HEK293 (cell line): ENCODE measurements around the gene DLG2.
"Not testable (repeated sequence)": the region's sequence is repeated elsewhere in the genome, so short reads cannot be mapped to it uniquely, and the experiment has no call there.

Experiments
- CTCF ChIA-PET: fragments of 350-600 bp; formaldehyde crosslinking; extraction: SDS; loops from one replicate; lab custom pipeline; 2021; ENCODE audit warnings: antibody characterized with exemption; lab: Yijun Ruan, JAX
- POLR2A ChIA-PET: fragments of 300-600 bp; formaldehyde crosslinking; extraction: SDS; loops from one replicate; lab custom pipeline; 2020; ENCODE audit warnings: antibody characterized with exemption, inconsistent platforms; lab: Yijun Ruan, JAX
- H3K27ac ChIP-seq: fragments of 200-500 bp; sonication (Bioruptor generic); 2 replicates; pipeline ENCODE4 v1.5.1; 2014; ENCODE audit warnings: low read depth, low read length, control low read depth, inconsistent platforms; ENCODE audit errors: extremely low read depth
- H3K36me3 ChIP-seq, 2 experiments: fragments of 200-500 bp in 1 of 2; sonication (Bioruptor generic) in 1 of 2; 1 replicate in 1 of 2; 2 replicates in 1 of 2; pipeline ENCODE4 v1.5.1; 2014 to 2017; ENCODE audit warnings: inconsistent platforms in 2 of 2, low read length in 2 of 2; ENCODE audit not compliant: control insufficient read depth in 2 of 2, insufficient read depth in 1 of 2
- H3K4me1 ChIP-seq: fragments of 200-500 bp; sonication (Bioruptor generic); 2 replicates; pipeline ENCODE4 v1.5.1; 2014; ENCODE audit warnings: mild to moderate bottlenecking, low read length, inconsistent platforms; ENCODE audit not compliant: control insufficient read depth, insufficient read depth
- H3K4me3 ChIP-seq: 2 replicates; pipeline ENCODE4 v1.5.1; 2011; ENCODE audit warnings: low read depth, mild to moderate bottlenecking, control low read depth, low read length, moderate library complexity
- H3K9me3 ChIP-seq: fragments of 200-500 bp; sonication (Bioruptor generic); 2 replicates; pipeline ENCODE4 v1.5.1; 2014; ENCODE audit warnings: low read depth, low read length, inconsistent platforms; ENCODE audit not compliant: control insufficient read depth, insufficient read depth
- FEZF1 ChIP-seq: fragments of 450-650 bp; formaldehyde crosslinking; IDR thresholded peaks from 2 replicates; pipeline ENCODE4 v1.5.1; 2016; ENCODE audit warnings: missing biosample characterization, missing genetic modification characterization
- GLI2 ChIP-seq: fragments of 450-650 bp; formaldehyde crosslinking; IDR thresholded peaks from 2 replicates; pipeline ENCODE4; 2017; ENCODE audit warnings: missing biosample characterization, missing genetic modification characterization, low read depth, borderline replicate concordance
- HOXA7 ChIP-seq: sonication (generic); formaldehyde crosslinking; IDR thresholded peaks from 2 replicates; pipeline ENCODE4 v1.8.1; 2022; ENCODE audit warnings: missing genetic modification reagents, borderline replicate concordance
- YY1 ChIP-seq: fragments of 450-650 bp; formaldehyde crosslinking; IDR thresholded peaks from 2 replicates; pipeline ENCODE4 v1.5.1; 2018; ENCODE audit warnings: missing biosample characterization, missing genetic modification characterization
- ZFP37 ChIP-seq: fragments of 450-650 bp; formaldehyde crosslinking; IDR thresholded peaks from 2 replicates; pipeline ENCODE4 v1.5.1; 2016; ENCODE audit warnings: missing biosample characterization, missing genetic modification characterization
- ZNF140 ChIP-seq: fragments of 450-650 bp; formaldehyde crosslinking; IDR thresholded peaks from 2 replicates; pipeline ENCODE4 v1.5.1; 2016; ENCODE audit warnings: missing biosample characterization, missing genetic modification characterization
- ZNF202 ChIP-seq: fragments of 450-650 bp; formaldehyde crosslinking; IDR thresholded peaks from 2 replicates; pipeline ENCODE4 v1.5.1; 2016; ENCODE audit warnings: missing biosample characterization, missing genetic modification characterization, borderline replicate concordance
- ZNF223 ChIP-seq: fragments of 450-650 bp; formaldehyde crosslinking; IDR thresholded peaks from 2 replicates; pipeline ENCODE4 v1.5.1; 2016; ENCODE audit warnings: missing biosample characterization, missing genetic modification characterization
- ZNF341 ChIP-seq: fragments of 450-650 bp; formaldehyde crosslinking; IDR thresholded peaks from 2 replicates; pipeline ENCODE4; 2016; ENCODE audit warnings: low read depth, missing biosample characterization, missing genetic modification characterization
- ZNF391 ChIP-seq: fragments of 450-650 bp; formaldehyde crosslinking; IDR thresholded peaks from 2 replicates; pipeline ENCODE4 v1.5.1; 2016; ENCODE audit warnings: low read depth, missing biosample characterization, missing genetic modification characterization, borderline replicate concordance
- ZNF549 ChIP-seq: fragments of 450-650 bp; IDR thresholded peaks from 2 replicates; pipeline ENCODE4 v1.5.1; 2018; ENCODE audit warnings: missing biosample characterization, missing genetic modification characterization, mild to moderate bottlenecking, inconsistent platforms, moderate library complexity
- ZNF560 ChIP-seq: fragments of 450-650 bp; formaldehyde crosslinking; IDR thresholded peaks from 2 replicates; pipeline ENCODE4 v1.5.1; 2017; ENCODE audit warnings: missing biosample characterization, missing genetic modification characterization, borderline replicate concordance
- ZNF776 ChIP-seq: fragments of 450-650 bp; formaldehyde crosslinking; IDR thresholded peaks from 2 replicates; pipeline ENCODE4 v1.5.0; 2017; ENCODE audit warnings: missing biosample characterization, missing genetic modification characterization, borderline replicate concordance
- TF ChIP-seq, protein P1 (sequence below): fragments of 450-650 bp; formaldehyde crosslinking; IDR thresholded peaks from 2 replicates; pipeline ENCODE4 v1.5.1; 2016; ENCODE audit warnings: missing biosample characterization, missing genetic modification characterization
- TF ChIP-seq, protein P2 (sequence below): fragments of 450-650 bp; formaldehyde crosslinking; IDR thresholded peaks from 2 replicates; pipeline ENCODE4 v1.5.1; 2016; ENCODE audit warnings: missing biosample characterization, missing genetic modification characterization
- TF ChIP-seq, protein P3 (sequence below): fragments of 450-650 bp; formaldehyde crosslinking; IDR thresholded peaks from 2 replicates; pipeline ENCODE4 v1.5.1; 2016; ENCODE audit warnings: missing biosample characterization, missing genetic modification characterization
- TF ChIP-seq, protein P4 (sequence below): fragments of 450-650 bp; formaldehyde crosslinking; optimal IDR thresholded peaks from 2 replicates; pipeline ENCODE3; 2016; ENCODE audit warnings: missing biosample characterization, mild to moderate bottlenecking, missing genetic modification characterization

Gene DLG2

DNA sequence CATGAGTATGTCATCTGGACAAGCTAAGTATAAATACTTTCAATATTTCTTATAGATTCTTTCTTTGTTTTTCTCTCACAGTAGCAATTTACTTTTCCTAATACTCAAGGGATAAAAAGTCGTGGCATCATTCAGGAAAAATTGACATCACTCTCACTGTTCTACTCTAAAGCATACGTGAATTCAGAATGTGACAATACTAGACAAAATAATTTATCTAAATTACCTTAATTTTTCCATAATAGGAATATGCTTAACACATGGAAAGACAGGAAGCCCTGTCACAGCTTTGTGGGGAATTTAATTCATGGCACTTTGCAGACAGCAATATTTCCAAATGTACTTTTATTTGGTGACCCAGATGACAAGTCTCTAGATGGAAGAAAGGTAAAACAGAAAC is 394.6 kb downstream of the DLG2 start:
- Histone ChIP-seq H3K4me3 (no peak overlapping the region), H3K36me3 (no peaks in the 10 kb centered on the region), H3K4me1 (no peaks in the 10 kb centered on the region), H3K27ac (no peak overlapping the region), H3K9me3 (no peaks in the 10 kb centered on the region)
- POLR2A ChIA-PET = no interaction called here
- CTCF ChIA-PET = no interaction called here
- TF ChIP-seq, protein P1, sequence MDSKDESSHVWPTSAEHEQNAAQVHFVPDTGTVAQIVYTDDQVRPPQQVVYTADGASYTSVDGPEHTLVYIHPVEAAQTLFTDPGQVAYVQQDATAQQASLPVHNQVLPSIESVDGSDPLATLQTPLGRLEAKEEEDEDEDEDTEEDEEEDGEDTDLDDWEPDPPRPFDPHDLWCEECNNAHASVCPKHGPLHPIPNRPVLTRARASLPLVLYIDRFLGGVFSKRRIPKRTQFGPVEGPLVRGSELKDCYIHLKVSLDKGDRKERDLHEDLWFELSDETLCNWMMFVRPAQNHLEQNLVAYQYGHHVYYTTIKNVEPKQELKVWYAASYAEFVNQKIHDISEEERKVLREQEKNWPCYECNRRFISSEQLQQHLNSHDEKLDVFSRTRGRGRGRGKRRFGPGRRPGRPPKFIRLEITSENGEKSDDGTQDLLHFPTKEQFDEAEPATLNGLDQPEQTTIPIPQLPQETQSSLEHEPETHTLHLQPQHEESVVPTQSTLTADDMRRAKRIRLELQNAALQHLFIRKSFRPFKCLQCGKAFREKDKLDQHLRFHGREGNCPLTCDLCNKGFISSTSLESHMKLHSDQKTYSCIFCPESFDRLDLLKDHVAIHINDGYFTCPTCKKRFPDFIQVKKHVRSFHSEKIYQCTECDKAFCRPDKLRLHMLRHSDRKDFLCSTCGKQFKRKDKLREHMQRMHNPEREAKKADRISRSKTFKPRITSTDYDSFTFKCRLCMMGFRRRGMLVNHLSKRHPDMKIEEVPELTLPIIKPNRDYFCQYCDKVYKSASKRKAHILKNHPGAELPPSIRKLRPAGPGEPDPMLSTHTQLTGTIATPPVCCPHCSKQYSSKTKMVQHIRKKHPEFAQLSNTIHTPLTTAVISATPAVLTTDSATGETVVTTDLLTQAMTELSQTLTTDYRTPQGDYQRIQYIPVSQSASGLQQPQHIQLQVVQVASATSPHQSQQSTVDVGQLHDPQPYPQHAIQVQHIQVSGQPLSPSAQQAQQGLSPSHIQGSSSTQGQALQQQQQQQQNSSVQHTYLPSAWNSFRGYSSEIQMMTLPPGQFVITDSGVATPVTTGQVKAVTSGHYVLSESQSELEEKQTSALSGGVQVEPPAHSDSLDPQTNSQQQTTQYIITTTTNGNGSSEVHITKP (tag by site-specific recombination) = no peak
- TF ChIP-seq ZNF776 (tag by site-specific recombination) (no peak), HOXA7 (CRISPR knock-in tag) (no peak)

DNA sequence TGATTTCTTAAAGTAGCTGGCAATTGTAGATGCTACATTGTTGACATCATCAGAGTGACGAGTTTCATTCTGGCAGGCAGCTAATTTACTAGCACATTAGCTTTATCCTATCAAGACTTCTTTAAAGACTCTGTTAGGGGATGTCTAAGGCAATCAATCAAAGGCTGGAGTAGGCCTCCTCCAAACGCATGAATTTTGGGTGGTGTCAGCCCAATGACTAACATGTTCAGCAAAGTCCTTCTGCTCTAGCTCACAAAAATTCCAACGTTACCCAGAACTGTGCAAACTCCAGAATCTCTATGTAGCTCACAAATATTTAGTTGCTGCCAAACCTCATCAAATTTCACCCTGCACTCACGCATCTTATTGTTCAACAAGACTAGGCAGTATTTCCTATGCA is 395.6 kb downstream of the DLG2 start:
- H3K9me3 ChIP-seq = no peaks in the 10 kb centered on the region
- H3K4me3 ChIP-seq = no peak overlapping the region
- H3K4me1 ChIP-seq = no peaks in the 10 kb centered on the region
- POLR2A ChIA-PET = no interaction called here
- TF ChIP-seq GLI2 (tag by site-specific recombination) (no peak), ZNF140 (tag by site-specific recombination) (no peak), ZNF223 (tag by site-specific recombination) (no peak), ZFP37 (tag by site-specific recombination) (no peak), FEZF1 (no peak)
- TF ChIP-seq, protein P2, sequence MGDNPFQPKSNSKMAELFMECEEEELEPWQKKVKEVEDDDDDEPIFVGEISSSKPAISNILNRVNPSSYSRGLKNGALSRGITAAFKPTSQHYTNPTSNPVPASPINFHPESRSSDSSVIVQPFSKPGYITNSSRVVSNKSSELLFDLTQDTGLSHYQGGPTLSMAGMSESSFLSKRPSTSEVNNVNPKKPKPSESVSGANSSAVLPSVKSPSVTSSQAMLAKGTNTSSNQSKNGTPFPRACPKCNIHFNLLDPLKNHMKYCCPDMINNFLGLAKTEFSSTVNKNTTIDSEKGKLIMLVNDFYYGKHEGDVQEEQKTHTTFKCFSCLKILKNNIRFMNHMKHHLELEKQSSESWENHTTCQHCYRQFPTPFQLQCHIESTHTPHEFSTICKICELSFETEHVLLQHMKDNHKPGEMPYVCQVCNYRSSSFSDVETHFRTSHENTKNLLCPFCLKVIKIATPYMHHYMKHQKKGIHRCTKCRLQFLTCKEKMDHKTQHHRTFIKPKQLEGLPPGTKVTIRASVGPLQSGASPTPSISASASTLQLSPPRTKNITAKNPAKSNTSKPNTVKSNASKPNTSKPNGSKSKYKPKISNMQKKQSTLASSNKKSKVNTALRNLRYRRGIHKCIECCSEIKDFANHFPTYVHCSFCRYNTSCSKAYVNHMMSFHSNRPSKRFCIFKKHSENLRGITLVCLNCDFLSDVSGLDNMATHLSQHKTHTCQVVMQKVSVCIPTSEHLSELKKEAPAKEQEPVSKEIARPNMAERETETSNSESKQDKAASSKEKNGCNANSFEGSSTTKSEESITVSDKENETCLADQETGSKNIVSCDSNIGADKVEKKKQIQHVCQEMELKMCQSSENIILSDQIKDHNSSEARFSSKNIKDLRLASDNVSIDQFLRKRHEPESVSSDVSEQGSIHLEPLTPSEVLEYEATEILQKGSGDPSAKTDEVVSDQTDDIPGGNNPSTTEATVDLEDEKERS (tag by site-specific recombination) = no peak
- no peak overlapping the region for H3K27ac ChIP-seq
- no peaks in the 10 kb centered on the region for H3K36me3 ChIP-seq
- CTCF ChIA-PET = no interaction called here

DNA sequence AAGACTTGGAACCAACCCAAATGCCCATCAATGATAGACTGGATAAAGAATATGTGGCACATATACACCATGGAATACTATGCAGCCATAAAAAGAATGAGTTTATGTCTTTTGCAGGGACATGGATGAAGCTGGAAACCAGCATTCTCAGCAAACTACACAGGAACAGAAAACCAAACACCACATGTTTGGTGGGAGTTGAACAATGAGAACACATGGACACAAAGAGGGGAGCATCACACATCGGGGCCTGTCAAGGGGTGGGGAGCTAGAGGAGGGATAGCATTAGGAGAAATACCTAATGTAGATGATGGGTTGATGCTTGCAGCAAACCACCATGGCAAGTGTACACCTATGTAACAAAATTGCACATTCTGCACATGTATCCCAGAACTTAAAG is 397.4 kb downstream of the DLG2 start:
- H3K36me3 ChIP-seq, CTCF ChIA-PET, H3K9me3 ChIP-seq, H3K4me1 ChIP-seq, H3K27ac ChIP-seq, POLR2A ChIA-PET, H3K4me3 ChIP-seq: not testable (repeated sequence)

DNA sequence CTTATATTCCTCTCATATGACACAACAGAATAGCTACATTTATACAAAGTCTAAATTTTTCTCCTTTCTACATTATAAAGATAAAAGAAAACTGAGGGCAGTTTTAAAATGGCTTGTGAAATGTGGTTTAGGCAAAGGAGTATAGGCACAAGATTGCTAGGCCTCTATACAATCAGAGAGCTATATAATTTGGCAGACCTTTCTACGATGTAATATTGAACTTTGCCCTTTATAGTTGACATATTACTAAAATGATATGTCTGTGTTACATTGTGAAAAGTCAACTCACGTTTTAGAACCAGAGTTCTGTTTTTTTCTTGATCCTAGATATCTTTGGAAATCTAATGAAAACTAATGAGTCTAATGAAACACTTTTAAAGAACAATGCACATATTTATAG is 430.2 kb downstream of the DLG2 start:
- Histone ChIP-seq H3K4me3 (no peak overlapping the region), H3K36me3 (no peaks in the 10 kb centered on the region), H3K9me3 (no peaks in the 10 kb centered on the region), H3K4me1 (no peaks in the 10 kb centered on the region), H3K27ac (no peak overlapping the region)
- POLR2A ChIA-PET = no interaction called here
- CTCF ChIA-PET = interaction anchor here (0.7 kb wide), 1 partner anchor 24 kb away, joined by 3 read pairs; no protein-coding TSS in a partner anchor
- TF ChIP-seq ZNF549 (tag by site-specific recombination) (no peak), YY1 (tag by site-specific recombination) (no peak), ZNF341 (tag by site-specific recombination) (no peak), ZNF202 (tag by site-specific recombination) (no peak), ZNF391 (no peak), ZNF560 (tag by site-specific recombination) (no peak)
- TF ChIP-seq, protein P3, sequence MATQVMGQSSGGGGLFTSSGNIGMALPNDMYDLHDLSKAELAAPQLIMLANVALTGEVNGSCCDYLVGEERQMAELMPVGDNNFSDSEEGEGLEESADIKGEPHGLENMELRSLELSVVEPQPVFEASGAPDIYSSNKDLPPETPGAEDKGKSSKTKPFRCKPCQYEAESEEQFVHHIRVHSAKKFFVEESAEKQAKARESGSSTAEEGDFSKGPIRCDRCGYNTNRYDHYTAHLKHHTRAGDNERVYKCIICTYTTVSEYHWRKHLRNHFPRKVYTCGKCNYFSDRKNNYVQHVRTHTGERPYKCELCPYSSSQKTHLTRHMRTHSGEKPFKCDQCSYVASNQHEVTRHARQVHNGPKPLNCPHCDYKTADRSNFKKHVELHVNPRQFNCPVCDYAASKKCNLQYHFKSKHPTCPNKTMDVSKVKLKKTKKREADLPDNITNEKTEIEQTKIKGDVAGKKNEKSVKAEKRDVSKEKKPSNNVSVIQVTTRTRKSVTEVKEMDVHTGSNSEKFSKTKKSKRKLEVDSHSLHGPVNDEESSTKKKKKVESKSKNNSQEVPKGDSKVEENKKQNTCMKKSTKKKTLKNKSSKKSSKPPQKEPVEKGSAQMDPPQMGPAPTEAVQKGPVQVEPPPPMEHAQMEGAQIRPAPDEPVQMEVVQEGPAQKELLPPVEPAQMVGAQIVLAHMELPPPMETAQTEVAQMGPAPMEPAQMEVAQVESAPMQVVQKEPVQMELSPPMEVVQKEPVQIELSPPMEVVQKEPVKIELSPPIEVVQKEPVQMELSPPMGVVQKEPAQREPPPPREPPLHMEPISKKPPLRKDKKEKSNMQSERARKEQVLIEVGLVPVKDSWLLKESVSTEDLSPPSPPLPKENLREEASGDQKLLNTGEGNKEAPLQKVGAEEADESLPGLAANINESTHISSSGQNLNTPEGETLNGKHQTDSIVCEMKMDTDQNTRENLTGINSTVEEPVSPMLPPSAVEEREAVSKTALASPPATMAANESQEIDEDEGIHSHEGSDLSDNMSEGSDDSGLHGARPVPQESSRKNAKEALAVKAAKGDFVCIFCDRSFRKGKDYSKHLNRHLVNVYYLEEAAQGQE = no peak
- TF ChIP-seq, protein P4, sequence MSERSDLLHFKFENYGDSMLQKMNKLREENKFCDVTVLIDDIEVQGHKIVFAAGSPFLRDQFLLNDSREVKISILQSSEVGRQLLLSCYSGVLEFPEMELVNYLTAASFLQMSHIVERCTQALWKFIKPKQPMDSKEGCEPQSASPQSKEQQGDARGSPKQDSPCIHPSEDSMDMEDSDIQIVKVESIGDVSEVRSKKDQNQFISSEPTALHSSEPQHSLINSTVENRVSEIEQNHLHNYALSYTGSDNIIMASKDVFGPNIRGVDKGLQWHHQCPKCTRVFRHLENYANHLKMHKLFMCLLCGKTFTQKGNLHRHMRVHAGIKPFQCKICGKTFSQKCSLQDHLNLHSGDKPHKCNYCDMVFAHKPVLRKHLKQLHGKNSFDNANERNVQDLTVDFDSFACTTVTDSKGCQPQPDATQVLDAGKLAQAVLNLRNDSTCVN (tag by site-specific recombination) = no peak
